Spleen (tissue), 11 donors: ENCODE measurements around the gene PDE4B. TPM values are rescaled to one million over a fixed set of nuclear protein-coding genes. Genes with fewer than 3 reads are reported as not detected.

Experiments used
- DNase-seq: peaks from one replicate; pipeline ENCODE4 v3.0.0-alpha.2; 2020
- H3K27ac ChIP-seq, 8 donors: fragments of 200-600 bp; sonication (generic) in 7 of 8; 1 replicate in 4 of 8; 2 replicates in 4 of 8; pipeline versions ENCODE4 v1.5.0 to v1.8.0; 2016 to 2021; ENCODE audit warnings: inconsistent platforms in 4 of 8, mild to moderate bottlenecking in 4 of 8, moderate library complexity in 1 of 8
- H3K27me3 ChIP-seq, 7 donors: fragments of 200-600 bp; sonication (generic) in 6 of 7; replicated peaks in 1 of 7; 1 replicate in 4 of 7; 2 replicates in 3 of 7; pipeline versions ENCODE4 v1.5.0 to v1.8.0; 2016 to 2021; ENCODE audit warnings: inconsistent platforms in 3 of 7, mild to moderate bottlenecking in 1 of 7
- H3K36me3 ChIP-seq, 6 donors: fragments of 200-600 bp; sonication (generic) in 5 of 6; 1 replicate in 4 of 6; 2 replicates in 2 of 6; pipeline versions ENCODE4 v1.5.0 to v1.8.0; 2016 to 2021; ENCODE audit warnings: inconsistent platforms in 2 of 6
- H3K4me1 ChIP-seq, 6 donors: fragments of 200-600 bp; sonication (generic) in 5 of 6; 1 replicate in 3 of 6; 2 replicates in 3 of 6; pipeline versions ENCODE4 v1.5.0 to v1.8.0; 2016 to 2021; ENCODE audit warnings: inconsistent platforms in 3 of 6
- H3K4me3 ChIP-seq, 8 donors: fragments of 200-600 bp; sonication (generic) in 7 of 8; 1 replicate in 4 of 8; 2 replicates in 4 of 8; pipeline versions ENCODE4 v1.5.0 to v1.8.0; 2016 to 2021; ENCODE audit warnings: inconsistent platforms in 4 of 8, mild to moderate bottlenecking in 4 of 8, moderate library complexity in 2 of 8
- H3K9me3 ChIP-seq, 8 donors: fragments of 200-600 bp; sonication (generic) in 7 of 8; 1 replicate in 4 of 8; 2 replicates in 4 of 8; pipeline versions ENCODE4 v1.5.0 to v1.8.0; 2016 to 2021; ENCODE audit warnings: inconsistent platforms in 4 of 8
- CTCF ChIP-seq, 11 experiments: fragments of 200-600 bp in 7 of 11; fragments of 450-650 bp in 4 of 11; sonication (generic) in 4 of 11; IDR thresholded peaks in 8 of 11; conservative IDR thresholded peaks in 3 of 11; 1 replicate in 7 of 11; 2 replicates in 4 of 11; pipeline versions ENCODE4 v1.4.0 to v1.8.0; 2016 to 2021; ENCODE audit warnings: antibody characterized with exemption in 11 of 11, inconsistent platforms in 4 of 11, mild to moderate bottlenecking in 1 of 11
- POLR2A ChIP-seq, 3 donors: fragments of 450-650 bp; IDR thresholded peaks; one replicate each; pipeline ENCODE4 v1.5.1; 2017; ENCODE audit warnings: antibody characterized with exemption in 3 of 3, mild to moderate bottlenecking in 1 of 3
- POLR2AphosphoS5 ChIP-seq, 3 donors: sonication (generic); formaldehyde crosslinking; IDR thresholded peaks; one replicate each; pipeline ENCODE4 v1.5.1; 2017; ENCODE audit warnings: antibody characterized with exemption in 3 of 3
- WGBS, 5 donors: extraction: QIAGEN DNeasy Blood & Tissue Kit in 3 of 5; methylation state at CpG; one replicate each; pipeline versions ENCODE4 v1.1.5 to v1.1.7; 2013 to 2018; 5-methylcytosine and 5-hydroxymethylcytosine counted together
- intact Hi-C: fragments of 100-400 bp; cut with DNase I; formaldehyde crosslinking; loops from one replicate; pipeline ENCODE4 v1.15.0; 2023; ENCODE audit warnings: low total_unique reads
- polyA plus RNA-seq, 3 donors: library from polyadenylated mRNA; stranded (reverse); fragments of 200-250 nt; gene quantifications; one replicate each; pipeline ENCODE4 v1.2.1, GENCODE V29; 2013
- total RNA-seq, 7 donors: library from RNA; depleted of rRNA in 3 of 7; stranded (reverse); fragments of >200 nt in 3 of 7; fragmentation: NEBNext Ultra II Directional in 4 of 7; extraction: Animal tissue kit (Norgen Biotek cat#: 25700) in 4 of 7; gene quantifications; one replicate each; pipeline versions ENCODE4 v1.1.0 to v1.2.1, GENCODE V29; 2016 to 2021
- donor health status: healthy with polysubstance abuse.
- donor health status: DM: no; HTN: no; CAD: no; lungs with moderate emphysema.
- donor health status: DM: no; HTN: no; CAD: no.
- donor health status: Bipolar disorder and iron deficiency.
- donor health status: healthy.
- donor health status: DM: no; HTN: no; CAD: no.
- donor health status: DM: yes; HTN: yes; CAD: no.

Gene PDE4B
- total and polyA plus RNA-seq, 10 donors, result 12.6 to 88.2 (median 51.9) TPM

GRCh38 chr1:66294707-66295370 lies 502.1 kb downstream of the PDE4B start:
- H3K9me3 ChIP-seq, result no peaks in the 10 kb centered on the region
- intact Hi-C loops, result no loop called here
- H3K4me3 ChIP-seq, result no peak overlapping the region
- DNase-seq, result no peak
- no peaks in the 10 kb centered on the region for H3K36me3 ChIP-seq
- no peaks in the 10 kb centered on the region for H3K27me3 ChIP-seq
- WGBS, 5 donors, result 85 to 93% (median 86%) methylated on average over 2 of the region's 2 CpGs
- peaks cover 0 to 35% (median 6%) of the 10 kb centered on the region in 6 donors for H3K4me1 ChIP-seq
- TF ChIP-seq POLR2AphosphoS5 (IDR thresholded peaks at IDR 0.05), result no peak
- no peak for TF ChIP-seq POLR2A (IDR thresholded peaks at IDR 0.05)
- no peak for TF ChIP-seq CTCF (IDR thresholded peaks at IDR 0.05 in 8 of 11, conservative IDR thresholded peaks at IDR 0.05 in 3 of 11)
- no peak overlapping the region for H3K27ac ChIP-seq

GRCh38 chr1:66295803-66296202 lies 503.1 kb downstream of the PDE4B start:
- WGBS, 5 donors, result 66 to 77% (median 74%) methylated on average over 6 of the region's 6 CpGs
- no peak for TF ChIP-seq POLR2AphosphoS5 (IDR thresholded peaks at IDR 0.05)
- TF ChIP-seq POLR2A (IDR thresholded peaks at IDR 0.05), result no peak
- no peak for TF ChIP-seq CTCF (IDR thresholded peaks at IDR 0.05 in 8 of 11, conservative IDR thresholded peaks at IDR 0.05 in 3 of 11)
- H3K27ac ChIP-seq, result peak overlapping the region in 3 of 8 donors; percentile 3 to 20 (median 13)
- intact Hi-C loops, result no loop called here
- H3K4me1 ChIP-seq, result peaks cover 0 to 39% (median 11%) of the 10 kb centered on the region in 6 donors
- no peak for DNase-seq
- H3K9me3 ChIP-seq, result no peaks in the 10 kb centered on the region
- H3K36me3 ChIP-seq, result no peaks in the 10 kb centered on the region
- no peaks in the 10 kb centered on the region for H3K27me3 ChIP-seq
- no peak overlapping the region for H3K4me3 ChIP-seq

GRCh38 chr1:66296370-66296769 lies 503.7 kb downstream of the PDE4B start:
- no peak for TF ChIP-seq POLR2AphosphoS5 (IDR thresholded peaks at IDR 0.05)
- TF ChIP-seq CTCF (IDR thresholded peaks at IDR 0.05 in 8 of 11, conservative IDR thresholded peaks at IDR 0.05 in 3 of 11), result no peak
- no peak for TF ChIP-seq POLR2A (IDR thresholded peaks at IDR 0.05)
- no peak for DNase-seq
- intact Hi-C loops, result no loop called here
- 94 to 100% (median 98%) methylated on average over 1 of the region's 1 CpG for WGBS, 5 donors
- H3K4me3 ChIP-seq, result no peak overlapping the region
- no peaks in the 10 kb centered on the region for H3K9me3 ChIP-seq
- peak overlapping the region in 3 of 8 donors; percentile 3 to 20 (median 13) for H3K27ac ChIP-seq
- no peaks in the 10 kb centered on the region for H3K36me3 ChIP-seq
- peaks cover 0 to 39% (median 16%) of the 10 kb centered on the region in 6 donors for H3K4me1 ChIP-seq
- H3K27me3 ChIP-seq, result no peaks in the 10 kb centered on the region

- WGBS, 5 donors, result 78 to 91% (median 80%) methylated on average over 6 of the region's 6 CpGs
- Histone ChIP-seq H3K27me3 (no peaks in the 10 kb centered on the region), H3K4me3 (no peak overlapping the region), H3K27ac (no peak overlapping the region), H3K9me3 (no peaks in the 10 kb centered on the region), H3K4me1 (peaks cover 0 to 39% (median 16%) of the 10 kb centered on the region in 6 donors), H3K36me3 (no peaks in the 10 kb centered on the region)
- intact Hi-C loops, result no loop called here
- TF ChIP-seq POLR2A (IDR thresholded peaks at IDR 0.05), result no peak
- no peak for TF ChIP-seq CTCF (IDR thresholded peaks at IDR 0.05 in 8 of 11, conservative IDR thresholded peaks at IDR 0.05 in 3 of 11)
- TF ChIP-seq POLR2AphosphoS5 (IDR thresholded peaks at IDR 0.05), result no peak
- DNase-seq, result no peak
Observed at GRCh38 chr1:66296951-66297350, 504.3 kb downstream of the PDE4B start.
